ENCODE results near the gene CFB. TPM values are rescaled to one million over a fixed set of nuclear protein-coding genes. Genes with fewer than 3 reads are reported as not detected.

The CFB gene
- total and polyA plus RNA-seq, 2 of the 13 experiments (the other 11 are each of a cell fraction or from before 2014, with no cell fraction given): 171 to 513 TPM

GRCh38 chr6:31935823-31936222 lies 10.1 kb upstream of the CFB start (continued):
- TF ChIP-seq PHF21A (CRISPR knock-in tag; IDR thresholded peaks at IDR 0.05): no peak
- TF ChIP-seq ZZZ3 (CRISPR knock-in tag; IDR thresholded peaks at IDR 0.05; ENCODE audit: borderline replicate concordance): no peak
- TF ChIP-seq ZNF383 (CRISPR knock-in tag; IDR thresholded peaks at IDR 0.05; ENCODE audit: borderline replicate concordance): no peak
- TF ChIP-seq RBFOX2 (IDR thresholded peaks at IDR 0.05; ENCODE audit: low read depth, low read length): 0 out of 2 replicates have a peak, but pooled peaks have one; percentile 6
- TF ChIP-seq ISL2 (CRISPR knock-in tag; IDR thresholded peaks at IDR 0.05): no peak
- TF ChIP-seq ZBTB38 (CRISPR knock-in tag; IDR thresholded peaks at IDR 0.05): 0 out of 2 replicates have a peak, but pooled peaks have one; percentile 31
- no peak for TF ChIP-seq KMT2A (CRISPR knock-in tag; IDR thresholded peaks at IDR 0.05)
- no peak for TF ChIP-seq ZNF354B (CRISPR knock-in tag; IDR thresholded peaks at IDR 0.05)
- peak; percentile 35 for TF ChIP-seq CCAR2 (optimal IDR thresholded peaks at IDR 0.05; ENCODE audit: low read depth, low read length)
- TF ChIP-seq ZNF839 (CRISPR knock-in tag; IDR thresholded peaks at IDR 0.05; ENCODE audit: borderline replicate concordance): no peak
- no peak for TF ChIP-seq CENPT (CRISPR knock-in tag; IDR thresholded peaks at IDR 0.05; ENCODE audit: low read depth)

DNA sequence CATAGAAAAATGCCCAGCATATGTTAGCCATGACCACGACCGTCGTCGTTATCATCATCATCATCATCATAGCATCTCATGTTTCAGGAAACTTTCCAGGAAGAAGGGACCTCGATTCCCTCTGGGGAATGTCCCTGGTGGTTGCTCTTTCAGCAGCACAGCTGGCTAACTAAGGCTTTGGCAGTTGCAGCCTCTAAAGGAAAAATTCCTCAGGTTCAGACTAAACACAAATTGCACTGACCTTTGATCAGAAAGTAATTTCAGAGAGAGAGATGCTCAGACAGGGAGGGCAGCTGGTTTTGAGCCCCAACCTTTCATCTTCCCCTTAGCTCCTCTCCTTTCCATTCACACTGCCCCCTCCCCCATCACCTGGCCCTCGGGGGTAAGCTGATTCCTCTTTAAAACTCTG lies 5.6 kb upstream of the CFB start:
- peak overlapping the region; percentile 48 for H3K27ac ChIP-seq (ENCODE audit: extremely low read length, insufficient read depth, low read length)
- BruUV-seq (replicated peaks): no TSS peak
- H3K4me3 ChIP-seq (replicated peaks in 1 of 3; ENCODE audit: insufficient read depth in 1 of 3, low read depth in 2 of 3, low read length in 3 of 3): no peak overlapping the region
- no peaks in the 10 kb centered on the region for H3K79me2 ChIP-seq (ENCODE audit: insufficient read depth, low read length)
- ChIA-PET POLR2A (interaction anchor here (0.8 to 3.0 kb wide), 11 partner anchors 10 to 149 kb away, joined by 3 to 47 read pairs (median 6); partner anchors contain the start of genes C2, NEU1 and ZBTB12), CTCF (ENCODE audit: low intra/inter-chr PET ratio, low total read pairs) (interaction anchor here (1.2 kb wide), 1 partner anchor 12 kb away, joined by 3 read pairs; no protein-coding TSS in a partner anchor)
- intact Hi-C loops (cut with micrococcal nuclease; ENCODE audit: unreplicated experiment): no loop called here
- peak; percentile 78 for DNase-seq (ENCODE audit: low spot score)
- H4K20me1 ChIP-seq (ENCODE audit: insufficient read depth, low read length): no peaks in the 10 kb centered on the region
- no peaks in the 10 kb centered on the region for H3K9me3 ChIP-seq (ENCODE audit: low read length)
- peak; percentile 93 for FAIRE-seq
- H3K27me3 ChIP-seq (ENCODE audit: control insufficient read depth in 1 of 2, insufficient read depth in 2 of 2, low read length in 2 of 2): no peaks in the 10 kb centered on the region
- peak; percentile 59 for ATAC-seq
- H3K9ac ChIP-seq (ENCODE audit: insufficient read depth, low read depth, low read length): no peak overlapping the region
- H3K4me2 ChIP-seq (ENCODE audit: low read depth, low read length): peak overlapping the region; percentile 22
- peaks cover 6 to 34% of the 10 kb centered on the region in 2 experiments; a peak in 4 of 5 replicates for H3K36me3 ChIP-seq (replicated peaks in 1 of 2; ENCODE audit: control insufficient read depth in 1 of 2, insufficient read depth in 2 of 2, low read length in 2 of 2)
- in situ Hi-C loops (cut with HindIII; ENCODE audit: extremely low pct_ligation_motif_present, low pct_unique_long_range_greater_than_20kb): no loop called here
- H2AFZ ChIP-seq (ENCODE audit: low read length): no peak overlapping the region
- WGBS (ENCODE audit: low lambda C conversion rate): 6% methylated on average over 6 of the region's 6 CpGs
- H3K4me1 ChIP-seq (ENCODE audit: insufficient read depth, low read length): peaks cover 62% of the 10 kb centered on the region
- TF ChIP-seq ELF3 (CRISPR knock-in tag; IDR thresholded peaks at IDR 0.05) (0 out of 2 replicates have a peak, but pooled peaks have one; percentile 12), ZNF547 (CRISPR knock-in tag; IDR thresholded peaks at IDR 0.05) (0 out of 2 replicates have a peak, but pooled peaks have one; percentile 46), CCAR2 (optimal IDR thresholded peaks at IDR 0.05; ENCODE audit: low read depth, low read length) (peak; percentile 63), ATF5 (CRISPR knock-in tag; IDR thresholded peaks at IDR 0.05; ENCODE audit: low read depth) (0 out of 2 replicates have a peak, but pooled peaks have one; percentile 37), PAXIP1 (CRISPR knock-in tag; conservative IDR thresholded peaks at IDR 0.05) (peak; percentile 57), DR1 (CRISPR knock-in tag; IDR thresholded peaks at IDR 0.05) (no peak), EEA1 (CRISPR knock-in tag; IDR thresholded peaks at IDR 0.05; ENCODE audit: borderline replicate concordance) (no peak), ZNF124 (CRISPR knock-in tag; IDR thresholded peaks at IDR 0.05) (no peak)
